GM12801 (cell line): ENCODE measurements around the gene GAS2L1.

ENCODE experiments used
- CTCF ChIP-seq: IDR thresholded peaks from one replicate; pipeline ENCODE4 v1.5.1; 2011; ENCODE audit warnings: control low read depth; ENCODE audit not compliant: insufficient read length; ENCODE audit errors: extremely low read depth

The GAS2L1 gene

GRCh38 chr22:29311464-29312217 lies 5.2 kb downstream of the GAS2L1 start:
- no peak for TF ChIP-seq CTCF

GRCh38 chr22:29312218-29313125 lies 6.0 kb downstream of the GAS2L1 start:
- no peak for TF ChIP-seq CTCF

- TF ChIP-seq CTCF = no peak
These were observed 6.7 kb downstream of the GAS2L1 start for GRCh38 chr22:29313126-29313575.

GRCh38 chr22:29313576-29314466 lies 7.4 kb downstream of the GAS2L1 start:
- no peak for TF ChIP-seq CTCF

GRCh38 chr22:29314537-29315285 lies 8.3 kb downstream of the GAS2L1 start:
- no peak for TF ChIP-seq CTCF

GRCh38 chr22:29315286-29316140 lies 9.1 kb downstream of the GAS2L1 start, which contains the start of gene RASL10A:
TSS of gene RASL10A (minus strand) at chr22:29315697. CDS start at chr22:29315246, 451 bp downstream.
- no peak for TF ChIP-seq CTCF
